GM20000 (cell line): Measurements from ENCODE around the gene VSTM4.

Source experiments
- DNase-seq: peaks from one replicate; pipeline ENCODE4 v3.0.0; 2012; ENCODE audit warnings: low spot score
- CTCF ChIP-seq: IDR thresholded peaks from 2 replicates; pipeline ENCODE4 v1.5.1; 2012; ENCODE audit warnings: mild to moderate bottlenecking, control low read depth; ENCODE audit errors: extremely low read depth, missing control alignments

VSTM4 gene

GRCh38 chr10:49110684-49111319 lies 4.5 kb downstream of the VSTM4 start:
- no peak for DNase-seq
- no peak for TF ChIP-seq CTCF

- TF ChIP-seq CTCF: no peak
- DNase-seq: no peak
Measured at GRCh38 chr10:49109669-49110340, 5.5 kb downstream of the VSTM4 start.

GRCh38 chr10:49108656-49109055 lies 6.7 kb downstream of the VSTM4 start:
- TF ChIP-seq CTCF: no peak
- DNase-seq: no peak

GRCh38 chr10:49107887-49108267 lies 7.4 kb downstream of the VSTM4 start:
- no peak for DNase-seq
- TF ChIP-seq CTCF: no peak

- TF ChIP-seq CTCF: no peak
- DNase-seq: no peak
Measured at GRCh38 chr10:49107111-49107886, 8.0 kb downstream of the VSTM4 start.

- no peak for TF ChIP-seq CTCF
- no peak for DNase-seq
Measured at GRCh38 chr10:49106451-49106850, 8.9 kb downstream of the VSTM4 start.

- DNase-seq: no peak
- TF ChIP-seq CTCF: no peak
Measured at GRCh38 chr10:49105076-49105475, 10.2 kb downstream of the VSTM4 start.
